ENCODE results near the gene COMMD10. TPM values are rescaled to one million over a fixed set of nuclear protein-coding genes. Genes with fewer than 3 reads are reported as not detected.

Gene COMMD10
- total RNA-seq, 1 donor from 2014 or later: 23.3 TPM

GRCh38 chr5:116256717-116257116 is 171.9 kb downstream of the COMMD10 start:
- peaks cover 34% of the 10 kb centered on the region for H3K9me3 Mint-ChIP-seq
- DNase-seq (ENCODE audit: low spot score in 2 of 2, unreplicated experiment in 2 of 2): no peak
- no peak for TF ChIP-seq CTCF (IDR thresholded peaks at IDR 0.05; ENCODE audit: unreplicated experiment)
- H3K27me3 Mint-ChIP-seq (ENCODE audit: low read depth): no peaks in the 10 kb centered on the region
- H3K4me1 Mint-ChIP-seq: no peaks in the 10 kb centered on the region
- H3K27ac Mint-ChIP-seq: no peak overlapping the region
- peaks cover 20% of the 10 kb centered on the region for H3K36me3 Mint-ChIP-seq
- no peak overlapping the region for H3K4me3 Mint-ChIP-seq

- TF ChIP-seq CTCF (IDR thresholded peaks at IDR 0.05; ENCODE audit: unreplicated experiment): no peak
- Mint-ChIP-seq H3K4me1 (peaks cover 15% of the 10 kb centered on the region), H3K27me3 (ENCODE audit: low read depth) (no peaks in the 10 kb centered on the region), H3K27ac (no peak overlapping the region), H3K36me3 (peaks cover 13% of the 10 kb centered on the region), H3K4me3 (no peak overlapping the region), H3K9me3 (peaks cover 8% of the 10 kb centered on the region)
- no peak for DNase-seq (ENCODE audit: low spot score in 2 of 2, unreplicated experiment in 2 of 2)
Measured at GRCh38 chr5:116265471-116265870, 180.6 kb downstream of the COMMD10 start.

- no peak for DNase-seq (ENCODE audit: low spot score in 2 of 2, unreplicated experiment in 2 of 2)
- TF ChIP-seq CTCF (IDR thresholded peaks at IDR 0.05; ENCODE audit: unreplicated experiment): no peak
- Mint-ChIP-seq H3K27me3 (ENCODE audit: low read depth) (no peaks in the 10 kb centered on the region), H3K9me3 (peaks cover 32% of the 10 kb centered on the region), H3K4me3 (no peak overlapping the region), H3K27ac (no peak overlapping the region), H3K36me3 (peaks cover 25% of the 10 kb centered on the region), H3K4me1 (no peaks in the 10 kb centered on the region)
Measured at GRCh38 chr5:116271446-116272025, 186.7 kb downstream of the COMMD10 start.

GRCh38 chr5:116272281-116272941 is 187.6 kb downstream of the COMMD10 start:
- TF ChIP-seq CTCF (IDR thresholded peaks at IDR 0.05; ENCODE audit: unreplicated experiment): no peak
- H3K36me3 Mint-ChIP-seq: peaks cover 22% of the 10 kb centered on the region
- H3K4me3 Mint-ChIP-seq: no peak overlapping the region
- no peak for DNase-seq (ENCODE audit: low spot score in 2 of 2, unreplicated experiment in 2 of 2)
- no peak overlapping the region for H3K27ac Mint-ChIP-seq
- H3K9me3 Mint-ChIP-seq: peaks cover 33% of the 10 kb centered on the region
- H3K27me3 Mint-ChIP-seq (ENCODE audit: low read depth): no peaks in the 10 kb centered on the region
- no peaks in the 10 kb centered on the region for H3K4me1 Mint-ChIP-seq

GRCh38 chr5:116273448-116274242 is 188.8 kb downstream of the COMMD10 start:
- no peak for DNase-seq (ENCODE audit: low spot score in 2 of 2, unreplicated experiment in 2 of 2)
- Mint-ChIP-seq H3K9me3 (peaks cover 42% of the 10 kb centered on the region), H3K36me3 (peaks cover 23% of the 10 kb centered on the region), H3K4me3 (no peak overlapping the region), H3K27ac (no peak overlapping the region), H3K4me1 (no peaks in the 10 kb centered on the region), H3K27me3 (ENCODE audit: low read depth) (no peaks in the 10 kb centered on the region)
- TF ChIP-seq CTCF (IDR thresholded peaks at IDR 0.05; ENCODE audit: unreplicated experiment): no peak

Measured in mesothelial cell of epicardium (in vitro differentiated cells).